ENCODE data around the gene SERPINA3.
"Not testable (repeated sequence)": the region's sequence is repeated elsewhere in the genome, so short reads cannot be mapped to it uniquely, and the experiment has no call there.

Gene SERPINA3

GRCh38 chr14:94605361-94605760 is 6.8 kb upstream of the SERPINA3 start:
- Mint-ChIP-seq H3K27ac (ENCODE audit: low read depth) (no peak overlapping the region), H3K9me3 (no peaks in the 10 kb centered on the region), H3K36me3 (ENCODE audit: insufficient read depth) (peaks cover 4% of the 10 kb centered on the region), H3K4me3 (no peak overlapping the region), H3K4me1 (no peaks in the 10 kb centered on the region), H3K27me3 (peaks cover 22% of the 10 kb centered on the region)
- ATAC-seq (replicated peaks; ENCODE audit: extremely low read depth, poor library complexity, severe bottlenecking) (no peak), DNase-seq (ENCODE audit: low spot score in 2 of 2) (no peak)

- H3K4me3 Mint-ChIP-seq; H3K36me3 Mint-ChIP-seq (ENCODE audit: insufficient read depth); ATAC-seq (replicated peaks; ENCODE audit: extremely low read depth, poor library complexity, severe bottlenecking); H3K9me3 Mint-ChIP-seq; H3K4me1 Mint-ChIP-seq; H3K27ac Mint-ChIP-seq (ENCODE audit: low read depth); DNase-seq (ENCODE audit: low spot score in 2 of 2): not testable (repeated sequence)
- peaks cover 10% of the 10 kb centered on the region for H3K27me3 Mint-ChIP-seq
Observed at GRCh38 chr14:94608966-94609365, 3.2 kb upstream of the SERPINA3 start.

DNA sequence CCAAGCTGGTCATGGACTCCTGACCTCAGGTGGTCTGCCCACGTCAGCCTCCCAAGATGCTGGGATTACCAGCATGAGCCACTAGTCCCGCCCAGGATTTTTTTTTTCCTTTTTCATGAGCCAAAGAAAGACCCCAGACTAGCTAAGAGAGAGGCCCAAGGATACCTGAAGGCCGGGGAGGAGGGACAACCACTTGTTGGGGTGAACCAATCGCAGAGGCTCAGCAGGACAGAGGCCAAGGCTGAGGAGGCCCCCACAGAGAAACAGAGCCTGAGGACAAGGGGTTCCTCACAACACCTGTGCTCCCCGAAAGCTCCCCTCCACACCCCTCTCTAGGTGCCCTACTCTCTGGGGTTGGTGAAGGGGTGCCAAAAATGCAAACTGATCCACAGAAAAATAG is 1.0 kb upstream of the SERPINA3 start:
- no peak for DNase-seq (ENCODE audit: low spot score in 2 of 2)
- Mint-ChIP-seq H3K36me3 (ENCODE audit: insufficient read depth) (peaks cover 2% of the 10 kb centered on the region), H3K4me3 (no peak overlapping the region), H3K27me3 (peaks cover 13% of the 10 kb centered on the region), H3K27ac (ENCODE audit: low read depth) (no peak overlapping the region), H3K9me3 (no peaks in the 10 kb centered on the region), H3K4me1 (no peaks in the 10 kb centered on the region)
- ATAC-seq (replicated peaks; ENCODE audit: extremely low read depth, poor library complexity, severe bottlenecking): no peak

DNA sequence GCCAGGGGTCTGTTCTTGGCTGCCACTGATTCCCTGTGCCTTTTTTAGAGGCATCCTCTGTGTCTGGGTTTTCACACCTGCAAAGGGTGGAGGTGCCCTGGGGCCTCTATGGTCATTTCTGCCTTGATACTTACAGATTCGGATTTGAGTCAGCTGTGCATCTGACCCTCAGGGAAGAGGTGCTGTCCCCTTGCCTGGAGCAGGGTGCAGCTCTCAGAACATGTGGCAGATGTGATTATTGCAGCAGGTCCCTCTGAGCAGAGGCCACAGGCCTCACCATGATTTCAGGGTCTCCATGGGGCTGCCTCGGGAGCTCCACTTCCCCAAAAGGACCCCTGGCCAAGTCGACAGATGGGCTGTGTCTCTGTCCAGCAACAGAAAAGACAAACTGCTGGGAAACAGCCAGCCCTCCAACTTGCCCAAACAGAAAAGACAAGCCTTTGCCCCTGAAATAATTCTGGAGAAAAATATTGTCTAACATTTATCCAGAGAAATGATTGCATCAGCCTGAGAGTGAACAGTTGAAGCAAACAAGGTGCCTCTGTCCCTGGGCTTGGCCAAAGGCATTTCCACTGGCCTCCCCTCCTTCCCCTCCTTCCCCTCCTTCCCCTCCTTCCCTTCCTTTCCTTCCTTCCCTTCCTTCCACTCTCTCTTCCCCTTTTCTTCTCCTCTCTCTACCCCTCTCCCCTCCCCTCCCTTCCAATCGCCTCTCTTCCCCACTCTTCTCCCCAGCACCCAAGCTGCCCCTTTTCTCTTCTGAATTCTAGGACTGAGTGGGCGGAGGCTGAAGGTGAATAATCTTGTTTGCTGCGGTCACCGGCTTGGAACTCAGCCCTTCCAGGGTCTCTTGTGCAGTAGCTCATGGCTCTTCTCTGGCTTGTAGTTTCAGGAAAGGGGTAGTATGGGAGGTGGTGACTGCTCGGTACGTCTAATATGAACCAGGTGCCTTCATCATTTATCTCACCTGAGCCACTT is 676 bp downstream of the SERPINA3 start:
- Mint-ChIP-seq H3K36me3 (ENCODE audit: insufficient read depth) (no peaks in the 10 kb centered on the region), H3K27ac (ENCODE audit: low read depth) (no peak overlapping the region), H3K9me3 (no peaks in the 10 kb centered on the region), H3K4me3 (no peak overlapping the region), H3K4me1 (no peaks in the 10 kb centered on the region), H3K27me3 (peaks cover 13% of the 10 kb centered on the region)
- DNase-seq (ENCODE audit: low spot score in 2 of 2) (no peak), ATAC-seq (replicated peaks; ENCODE audit: extremely low read depth, poor library complexity, severe bottlenecking) (no peak)

DNA sequence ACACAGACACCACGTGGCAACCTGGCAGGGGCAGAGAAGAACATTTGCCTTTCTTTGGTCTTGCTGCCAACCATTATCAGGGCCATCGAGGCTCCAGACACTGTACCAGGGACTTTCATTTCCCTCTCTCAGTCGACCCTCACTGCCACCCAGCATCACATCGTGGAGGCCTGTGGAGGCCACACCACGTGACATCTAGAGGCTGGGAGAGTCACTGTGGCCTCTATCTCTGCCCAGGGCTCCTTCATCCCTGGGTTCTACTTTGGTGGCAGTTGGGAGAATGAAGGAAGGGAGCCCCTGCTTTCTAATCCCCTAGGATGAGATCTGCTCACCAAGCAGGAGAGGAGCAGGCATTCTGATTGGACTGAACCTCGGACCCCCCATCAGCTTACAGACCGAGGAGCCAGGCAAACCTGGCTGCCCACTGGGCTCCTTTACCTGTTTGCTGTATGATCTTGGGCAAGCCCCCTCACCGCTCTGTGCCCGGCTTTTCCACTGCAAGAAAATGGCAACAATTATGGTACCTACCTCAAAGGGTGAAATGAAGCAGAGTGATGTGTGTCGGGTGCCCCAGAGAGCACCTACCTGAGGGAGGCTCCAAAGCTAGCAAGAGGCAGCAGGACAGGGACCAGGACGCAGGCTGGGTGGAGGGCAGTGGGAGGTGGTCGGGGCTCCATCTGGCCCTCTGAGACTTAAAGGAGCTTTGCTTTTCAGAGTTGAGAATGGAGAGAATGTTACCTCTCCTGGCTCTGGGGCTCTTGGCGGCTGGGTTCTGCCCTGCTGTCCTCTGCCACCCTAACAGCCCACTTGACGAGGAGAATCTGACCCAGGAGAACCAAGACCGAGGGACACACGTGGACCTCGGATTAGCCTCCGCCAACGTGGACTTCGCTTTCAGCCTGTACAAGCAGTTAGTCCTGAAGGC is 1.8 kb downstream of the SERPINA3 start:
- Mint-ChIP-seq H3K4me3 (no peak overlapping the region), H3K4me1 (no peaks in the 10 kb centered on the region), H3K27me3 (peaks cover 13% of the 10 kb centered on the region), H3K27ac (ENCODE audit: low read depth) (no peak overlapping the region), H3K9me3 (no peaks in the 10 kb centered on the region), H3K36me3 (ENCODE audit: insufficient read depth) (no peaks in the 10 kb centered on the region)
- no peak for ATAC-seq (replicated peaks; ENCODE audit: extremely low read depth, poor library complexity, severe bottlenecking)
- DNase-seq (ENCODE audit: low spot score in 2 of 2): no peak

GRCh38 chr14:94614802-94615201 is 2.6 kb downstream of the SERPINA3 start:
- Mint-ChIP-seq H3K9me3 (no peaks in the 10 kb centered on the region), H3K4me3 (no peak overlapping the region), H3K36me3 (ENCODE audit: insufficient read depth) (no peaks in the 10 kb centered on the region), H3K27me3 (peaks cover 22% of the 10 kb centered on the region), H3K27ac (ENCODE audit: low read depth) (no peak overlapping the region), H3K4me1 (no peaks in the 10 kb centered on the region)
- ATAC-seq (replicated peaks; ENCODE audit: extremely low read depth, poor library complexity, severe bottlenecking) (no peak), DNase-seq (ENCODE audit: low spot score in 2 of 2) (no peak)

DNA sequence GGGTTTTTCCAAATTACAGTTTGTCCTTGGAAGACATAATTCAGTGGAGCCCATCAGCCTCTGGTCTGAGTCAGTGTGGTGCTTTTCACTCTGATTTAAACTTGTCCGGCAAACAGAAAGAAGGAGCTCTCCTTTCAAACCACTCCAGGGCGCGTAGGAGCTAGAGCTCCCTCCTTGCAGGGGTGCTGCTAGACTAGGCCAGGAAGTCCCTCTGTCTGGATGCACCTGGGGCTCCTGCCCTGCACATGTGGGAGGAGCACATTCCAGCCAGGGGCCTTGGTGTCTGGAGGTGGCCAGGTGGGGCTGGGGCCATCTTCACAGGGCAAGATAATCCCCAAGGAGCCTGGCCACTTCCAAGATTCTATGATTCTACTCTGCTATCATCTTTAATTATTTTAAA is 3.1 kb downstream of the SERPINA3 start:
- Mint-ChIP-seq H3K4me3 (no peak overlapping the region), H3K36me3 (ENCODE audit: insufficient read depth) (no peaks in the 10 kb centered on the region), H3K27me3 (peaks cover 26% of the 10 kb centered on the region), H3K9me3 (no peaks in the 10 kb centered on the region), H3K4me1 (no peaks in the 10 kb centered on the region), H3K27ac (ENCODE audit: low read depth) (no peak overlapping the region)
- DNase-seq (ENCODE audit: low spot score in 2 of 2) (no peak), ATAC-seq (replicated peaks; ENCODE audit: extremely low read depth, poor library complexity, severe bottlenecking) (no peak)

- no peaks in the 10 kb centered on the region for H3K9me3 Mint-ChIP-seq
- H3K36me3 Mint-ChIP-seq (ENCODE audit: insufficient read depth): no peaks in the 10 kb centered on the region
- ATAC-seq (replicated peaks; ENCODE audit: extremely low read depth, poor library complexity, severe bottlenecking): no peak
- H3K27me3 Mint-ChIP-seq: peaks cover 32% of the 10 kb centered on the region
- no peak for DNase-seq (ENCODE audit: low spot score in 2 of 2)
- no peak overlapping the region for H3K4me3 Mint-ChIP-seq
- no peaks in the 10 kb centered on the region for H3K4me1 Mint-ChIP-seq
- no peak overlapping the region for H3K27ac Mint-ChIP-seq (ENCODE audit: low read depth)
Observed at GRCh38 chr14:94615823-94616570, 3.8 kb downstream of the SERPINA3 start.

- H3K4me1 Mint-ChIP-seq: no peaks in the 10 kb centered on the region
- H3K4me3 Mint-ChIP-seq: no peak overlapping the region
- peaks cover 42% of the 10 kb centered on the region for H3K27me3 Mint-ChIP-seq
- no peak for ATAC-seq (replicated peaks; ENCODE audit: extremely low read depth, poor library complexity, severe bottlenecking)
- DNase-seq (ENCODE audit: low spot score in 2 of 2): no peak
- no peaks in the 10 kb centered on the region for H3K36me3 Mint-ChIP-seq (ENCODE audit: insufficient read depth)
- no peak overlapping the region for H3K27ac Mint-ChIP-seq (ENCODE audit: low read depth)
- no peaks in the 10 kb centered on the region for H3K9me3 Mint-ChIP-seq
Observed at GRCh38 chr14:94617366-94617941, 5.3 kb downstream of the SERPINA3 start.

DNA sequence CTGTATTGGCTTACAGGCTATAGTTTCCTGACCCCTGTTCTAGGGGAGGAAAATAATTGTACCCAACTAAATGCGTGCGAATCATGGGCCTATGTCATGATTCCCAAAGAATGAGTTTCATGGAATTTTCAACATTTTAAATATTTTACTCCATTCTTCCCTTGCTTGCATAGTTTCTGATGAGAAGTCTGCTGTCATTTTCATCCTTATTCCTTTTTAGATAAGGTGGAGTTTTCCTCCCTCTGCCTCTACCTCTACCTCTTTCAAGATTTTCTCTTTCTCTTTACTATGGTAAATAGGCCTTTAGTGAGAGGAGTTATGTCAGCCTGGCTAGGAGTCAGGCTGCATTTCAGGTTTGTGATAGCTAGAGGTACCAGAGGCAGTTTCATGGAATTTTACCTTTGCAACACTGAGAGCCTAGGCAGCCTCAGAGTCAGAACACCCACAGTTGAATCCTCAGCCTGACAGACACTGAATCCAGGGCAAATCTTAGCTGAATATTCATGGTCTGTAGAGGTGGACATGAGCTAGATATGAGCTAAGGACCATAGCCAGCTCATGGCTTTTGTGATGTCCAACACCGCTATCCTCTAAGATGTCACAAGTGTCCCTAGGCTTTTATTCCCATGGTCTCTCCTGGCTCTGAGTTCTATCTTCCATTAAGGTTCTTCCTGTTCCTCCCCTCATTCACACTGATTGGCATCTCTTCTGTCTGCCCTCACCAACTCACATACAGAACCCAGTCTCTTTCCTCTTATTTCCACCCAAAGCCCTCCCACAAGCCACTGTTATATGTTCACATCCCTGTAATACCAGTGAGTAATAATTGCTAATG is 6.0 kb downstream of the SERPINA3 start:
- Mint-ChIP-seq H3K9me3 (no peaks in the 10 kb centered on the region), H3K4me1 (no peaks in the 10 kb centered on the region), H3K36me3 (ENCODE audit: insufficient read depth) (no peaks in the 10 kb centered on the region), H3K27me3 (peaks cover 44% of the 10 kb centered on the region), H3K4me3 (no peak overlapping the region), H3K27ac (ENCODE audit: low read depth) (no peak overlapping the region)
- no peak for ATAC-seq (replicated peaks; ENCODE audit: extremely low read depth, poor library complexity, severe bottlenecking)
- no peak for DNase-seq (ENCODE audit: low spot score in 2 of 2)

DNA sequence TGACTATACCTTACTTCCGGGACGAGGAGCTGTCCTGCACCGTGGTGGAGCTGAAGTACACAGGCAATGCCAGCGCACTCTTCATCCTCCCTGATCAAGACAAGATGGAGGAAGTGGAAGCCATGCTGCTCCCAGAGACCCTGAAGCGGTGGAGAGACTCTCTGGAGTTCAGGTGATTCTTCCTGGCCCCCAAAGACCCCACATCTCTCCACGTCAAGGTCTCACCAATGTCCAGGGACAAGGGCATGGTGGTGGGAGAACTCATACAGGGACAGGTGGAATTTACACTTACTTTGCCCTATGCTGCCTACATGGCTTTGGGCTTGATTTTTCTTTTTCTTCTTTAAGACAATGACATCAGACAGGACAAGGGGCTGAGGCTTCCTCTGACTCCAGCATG is 7.1 kb downstream of the SERPINA3 start:
- Mint-ChIP-seq H3K4me1 (no peaks in the 10 kb centered on the region), H3K9me3 (no peaks in the 10 kb centered on the region), H3K27me3 (peaks cover 44% of the 10 kb centered on the region), H3K27ac (ENCODE audit: low read depth) (no peak overlapping the region), H3K36me3 (ENCODE audit: insufficient read depth) (no peaks in the 10 kb centered on the region), H3K4me3 (no peak overlapping the region)
- ATAC-seq (replicated peaks; ENCODE audit: extremely low read depth, poor library complexity, severe bottlenecking) (no peak), DNase-seq (ENCODE audit: low spot score in 2 of 2) (no peak)
